ENCODE measurements around the gene SEC22A.

DNA sequence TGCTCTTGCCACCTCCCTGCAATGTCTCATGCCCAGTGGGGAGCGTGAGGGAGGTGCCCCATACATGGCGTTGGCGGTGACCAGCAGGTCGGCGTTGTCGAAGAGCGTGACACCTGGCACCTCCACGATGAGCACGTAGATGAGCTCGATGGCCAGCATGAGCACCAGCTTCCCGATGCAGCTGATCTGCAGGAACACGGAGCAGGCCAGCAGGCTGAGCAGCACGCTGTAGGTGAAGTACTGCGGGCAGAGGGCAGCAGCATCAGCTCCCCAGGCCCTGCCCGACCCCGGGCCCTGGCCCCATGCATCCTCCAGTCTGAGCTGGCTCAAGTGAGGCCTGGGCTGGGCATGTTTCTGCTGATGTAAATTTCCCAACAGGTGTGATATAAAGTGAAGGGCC, 98.3 kb downstream of the SEC22A start:
- TF ChIP-seq, protein P1, sequence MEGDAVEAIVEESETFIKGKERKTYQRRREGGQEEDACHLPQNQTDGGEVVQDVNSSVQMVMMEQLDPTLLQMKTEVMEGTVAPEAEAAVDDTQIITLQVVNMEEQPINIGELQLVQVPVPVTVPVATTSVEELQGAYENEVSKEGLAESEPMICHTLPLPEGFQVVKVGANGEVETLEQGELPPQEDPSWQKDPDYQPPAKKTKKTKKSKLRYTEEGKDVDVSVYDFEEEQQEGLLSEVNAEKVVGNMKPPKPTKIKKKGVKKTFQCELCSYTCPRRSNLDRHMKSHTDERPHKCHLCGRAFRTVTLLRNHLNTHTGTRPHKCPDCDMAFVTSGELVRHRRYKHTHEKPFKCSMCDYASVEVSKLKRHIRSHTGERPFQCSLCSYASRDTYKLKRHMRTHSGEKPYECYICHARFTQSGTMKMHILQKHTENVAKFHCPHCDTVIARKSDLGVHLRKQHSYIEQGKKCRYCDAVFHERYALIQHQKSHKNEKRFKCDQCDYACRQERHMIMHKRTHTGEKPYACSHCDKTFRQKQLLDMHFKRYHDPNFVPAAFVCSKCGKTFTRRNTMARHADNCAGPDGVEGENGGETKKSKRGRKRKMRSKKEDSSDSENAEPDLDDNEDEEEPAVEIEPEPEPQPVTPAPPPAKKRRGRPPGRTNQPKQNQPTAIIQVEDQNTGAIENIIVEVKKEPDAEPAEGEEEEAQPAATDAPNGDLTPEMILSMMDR (IDR thresholded peaks at IDR 0.05): no peak
- TF ChIP-seq POLR2AphosphoS5 (IDR thresholded peaks at IDR 0.05) (no peak), POLR2A (IDR thresholded peaks at IDR 0.05) (no peak)

Data from prostate gland (tissue), 2 donors.